Measurements from ENCODE around the gene MATCAP1.

The MATCAP1 gene

GRCh38 chr16:67206838-67207248, 23.1 kb upstream of the MATCAP1 start:
- DNase-seq (ENCODE audit: low read depth), result no peak
- no peak overlapping the region for H3K4me3 ChIP-seq (replicated peaks; ENCODE audit: low read depth, low read length)
- TF ChIP-seq, protein P1, sequence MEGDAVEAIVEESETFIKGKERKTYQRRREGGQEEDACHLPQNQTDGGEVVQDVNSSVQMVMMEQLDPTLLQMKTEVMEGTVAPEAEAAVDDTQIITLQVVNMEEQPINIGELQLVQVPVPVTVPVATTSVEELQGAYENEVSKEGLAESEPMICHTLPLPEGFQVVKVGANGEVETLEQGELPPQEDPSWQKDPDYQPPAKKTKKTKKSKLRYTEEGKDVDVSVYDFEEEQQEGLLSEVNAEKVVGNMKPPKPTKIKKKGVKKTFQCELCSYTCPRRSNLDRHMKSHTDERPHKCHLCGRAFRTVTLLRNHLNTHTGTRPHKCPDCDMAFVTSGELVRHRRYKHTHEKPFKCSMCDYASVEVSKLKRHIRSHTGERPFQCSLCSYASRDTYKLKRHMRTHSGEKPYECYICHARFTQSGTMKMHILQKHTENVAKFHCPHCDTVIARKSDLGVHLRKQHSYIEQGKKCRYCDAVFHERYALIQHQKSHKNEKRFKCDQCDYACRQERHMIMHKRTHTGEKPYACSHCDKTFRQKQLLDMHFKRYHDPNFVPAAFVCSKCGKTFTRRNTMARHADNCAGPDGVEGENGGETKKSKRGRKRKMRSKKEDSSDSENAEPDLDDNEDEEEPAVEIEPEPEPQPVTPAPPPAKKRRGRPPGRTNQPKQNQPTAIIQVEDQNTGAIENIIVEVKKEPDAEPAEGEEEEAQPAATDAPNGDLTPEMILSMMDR (IDR thresholded peaks at IDR 0.05; ENCODE audit: low read length, missing control alignments), result no peak

DNA sequence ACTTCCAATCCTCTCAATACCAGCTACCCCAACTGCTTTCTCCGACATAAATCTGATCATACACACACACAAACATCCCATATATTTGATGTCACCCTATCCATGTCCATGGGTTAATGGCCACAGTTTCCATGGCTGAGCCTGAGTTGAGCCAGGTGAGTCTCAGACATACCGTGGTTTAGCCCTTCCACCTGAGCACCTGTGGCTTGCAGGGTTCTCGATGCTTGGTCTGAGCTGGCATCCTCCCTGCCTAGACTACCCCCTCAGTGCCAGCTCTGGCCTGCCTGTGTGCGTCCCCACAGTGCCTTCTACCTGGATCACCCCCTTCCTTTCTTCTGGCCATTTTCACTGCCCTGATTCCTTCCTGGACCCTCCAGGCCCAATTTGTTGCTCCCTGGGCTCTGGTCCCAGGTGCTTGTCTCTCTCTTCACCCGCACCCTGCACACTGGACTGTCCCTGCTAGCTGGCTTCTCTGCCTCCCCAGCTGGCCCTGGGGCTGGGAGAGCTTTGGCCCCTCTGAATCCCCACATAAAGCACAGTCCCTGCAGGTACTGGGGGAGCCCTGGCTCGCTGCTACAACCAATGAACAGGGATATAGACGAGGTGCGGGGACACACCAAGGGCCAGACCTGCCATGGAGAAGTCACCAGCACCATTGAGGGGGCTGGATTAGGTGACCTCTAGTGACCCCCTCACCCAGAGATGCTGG, 22.5 kb upstream of the MATCAP1 start:
- DNase-seq (ENCODE audit: low read depth), result no peak
- TF ChIP-seq, protein P1 (IDR thresholded peaks at IDR 0.05; ENCODE audit: low read length, missing control alignments), result no peak
- H3K4me3 ChIP-seq (replicated peaks; ENCODE audit: low read depth, low read length), result no peak overlapping the region

GRCh38 chr16:67204076-67204475, 20.3 kb upstream of the MATCAP1 start:
- TF ChIP-seq, protein P1 (IDR thresholded peaks at IDR 0.05; ENCODE audit: low read length, missing control alignments), result no peak
- DNase-seq (ENCODE audit: low read depth), result no peak
- no peak overlapping the region for H3K4me3 ChIP-seq (replicated peaks; ENCODE audit: low read depth, low read length)

DNA sequence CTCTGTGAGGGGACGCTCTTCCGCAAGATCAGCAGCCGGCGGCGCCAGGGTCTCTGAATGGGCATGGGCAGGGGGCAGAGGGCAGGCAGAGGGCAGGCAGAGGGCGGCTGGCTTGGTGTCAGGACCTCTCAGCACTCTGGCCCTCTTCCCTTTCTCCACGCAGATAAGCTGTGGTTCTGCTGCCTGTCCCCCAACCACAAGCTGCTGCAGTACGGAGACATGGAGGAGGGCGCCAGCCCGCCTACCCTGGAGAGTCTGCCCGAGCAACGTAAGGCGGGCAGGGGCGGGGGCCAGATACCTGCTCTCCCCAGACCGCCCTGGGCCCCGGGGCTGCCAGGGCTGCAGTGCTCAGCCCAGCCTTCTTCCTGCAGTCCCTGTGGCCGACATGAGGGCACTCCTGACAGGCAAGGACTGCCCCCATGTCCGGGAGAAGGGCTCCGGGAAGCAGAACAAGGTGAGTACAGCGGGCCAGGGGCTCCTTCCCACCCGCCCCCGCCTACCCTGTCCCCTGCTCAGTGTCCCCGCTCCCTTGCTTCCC, 19.3 kb upstream of the MATCAP1 start:
- DNase-seq (ENCODE audit: low read depth), result no peak
- TF ChIP-seq, protein P1 (IDR thresholded peaks at IDR 0.05; ENCODE audit: low read length, missing control alignments), result no peak
- no peak overlapping the region for H3K4me3 ChIP-seq (replicated peaks; ENCODE audit: low read depth, low read length)

- DNase-seq (ENCODE audit: low read depth), result no peak
- no peak overlapping the region for H3K4me3 ChIP-seq (replicated peaks; ENCODE audit: low read depth, low read length)
- TF ChIP-seq, protein P1 (IDR thresholded peaks at IDR 0.05; ENCODE audit: low read length, missing control alignments), result no peak
Measured at GRCh38 chr16:67202426-67202825, 18.7 kb upstream of the MATCAP1 start.

DNA sequence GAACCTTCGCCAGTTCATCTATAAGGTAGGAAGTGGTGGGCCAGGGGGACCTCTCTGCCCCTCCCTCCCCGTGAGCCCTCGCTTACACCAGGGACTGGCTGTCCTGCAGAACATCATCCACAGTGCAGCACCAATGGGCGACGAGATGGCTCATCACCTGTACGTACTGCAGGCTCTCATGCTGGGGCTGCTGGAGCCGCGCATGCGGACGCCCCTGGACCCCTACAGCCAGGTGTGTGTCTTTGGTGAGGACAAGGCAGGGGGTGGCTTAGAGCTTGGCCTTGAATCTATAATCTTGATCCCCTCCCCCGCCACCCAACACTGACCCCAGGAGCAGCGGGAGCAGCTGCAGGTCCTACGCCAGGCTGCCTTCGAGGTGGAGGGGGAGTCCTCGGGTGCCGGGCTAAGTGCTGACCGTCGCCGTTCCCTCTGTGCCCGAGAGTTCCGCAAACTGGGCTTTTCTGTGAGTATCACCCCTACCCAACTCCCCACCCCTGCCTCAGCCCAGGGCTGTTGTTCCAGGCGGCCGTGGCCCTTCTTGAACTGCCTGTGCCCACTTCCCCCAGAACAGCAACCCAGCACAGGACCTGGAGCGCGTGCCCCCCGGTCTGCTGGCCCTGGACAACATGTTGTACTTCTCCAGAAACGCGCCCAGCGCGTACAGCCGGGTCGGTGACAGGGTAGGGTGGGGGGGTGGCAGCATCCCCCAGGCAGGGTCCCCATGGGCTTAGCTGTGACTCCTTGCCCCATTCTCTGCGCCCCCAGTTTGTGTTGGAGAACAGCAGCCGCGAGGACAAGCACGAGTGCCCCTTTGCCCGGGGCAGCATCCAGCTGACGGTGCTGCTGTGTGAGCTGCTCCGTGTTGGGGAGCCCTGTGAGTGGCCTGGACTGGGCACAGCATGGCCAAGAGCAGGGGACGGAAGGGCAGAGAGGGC, 17.9 kb upstream of the MATCAP1 start:
- DNase-seq (ENCODE audit: low read depth), result no peak
- no peak overlapping the region for H3K4me3 ChIP-seq (replicated peaks; ENCODE audit: low read depth, low read length)
- TF ChIP-seq, protein P1 (IDR thresholded peaks at IDR 0.05; ENCODE audit: low read length, missing control alignments), result no peak
